ENCODE results near the gene SDK2. TPM values are rescaled to one million over a fixed set of nuclear protein-coding genes. Genes with fewer than 3 reads are reported as not detected.

Gene SDK2
- polyA plus RNA-seq, 2 of the 4 experiments (the other 2 are of a cell fraction) = 0.36 to 0.57 TPM

DNA sequence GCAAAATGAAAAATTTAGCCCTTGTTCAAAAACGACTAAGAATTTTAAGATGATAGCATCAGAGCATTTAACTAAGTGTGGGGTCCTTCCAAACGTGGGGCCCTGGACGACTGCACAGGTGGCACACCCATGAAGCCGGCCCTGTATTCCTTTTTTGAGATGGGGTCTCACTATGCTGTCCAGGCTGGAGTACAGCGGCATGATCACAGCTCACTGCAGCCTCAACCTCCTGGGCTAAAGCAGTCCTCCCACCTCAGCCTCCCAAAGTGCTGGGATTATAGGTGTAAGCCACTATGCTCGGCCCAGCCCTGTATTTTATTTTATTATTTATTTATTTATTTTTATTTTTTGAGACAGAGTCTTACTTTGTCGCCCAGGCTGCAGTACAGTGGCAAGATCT is 241.8 kb downstream of the SDK2 start:
- Histone ChIP-seq H3K27ac (no peak overlapping the region), H3K4me1 (no peaks in the 10 kb centered on the region), H3K4me2 (no peak overlapping the region), H3K4me3 (no peak overlapping the region), H3K9me3 (no peaks in the 10 kb centered on the region)
- DNase-seq (ENCODE audit: low read depth in 1 of 2, low spot score in 1 of 2) (no peak), ATAC-seq (no peak), FAIRE-seq (no peak)
- TF ChIP-seq ZFP36 (IDR thresholded peaks at IDR 0.05; ENCODE audit: borderline replicate concordance, partially characterized antibody) (no peak), MYC (IDR thresholded peaks at IDR 0.05; ENCODE audit: borderline replicate concordance, low read length) (no peak)
- CTCF ChIA-PET = interaction anchor here (1.3 to 1.6 kb wide), 2 partner anchors 147 to 148 kb away, joined by 4 to 5 read pairs; no protein-coding TSS in a partner anchor
- POLR2A ChIA-PET = no interaction called here
- 50% methylated on average over 7 of the region's 7 CpGs for WGBS (ENCODE audit: missing lambda C conversion rate)

DNA sequence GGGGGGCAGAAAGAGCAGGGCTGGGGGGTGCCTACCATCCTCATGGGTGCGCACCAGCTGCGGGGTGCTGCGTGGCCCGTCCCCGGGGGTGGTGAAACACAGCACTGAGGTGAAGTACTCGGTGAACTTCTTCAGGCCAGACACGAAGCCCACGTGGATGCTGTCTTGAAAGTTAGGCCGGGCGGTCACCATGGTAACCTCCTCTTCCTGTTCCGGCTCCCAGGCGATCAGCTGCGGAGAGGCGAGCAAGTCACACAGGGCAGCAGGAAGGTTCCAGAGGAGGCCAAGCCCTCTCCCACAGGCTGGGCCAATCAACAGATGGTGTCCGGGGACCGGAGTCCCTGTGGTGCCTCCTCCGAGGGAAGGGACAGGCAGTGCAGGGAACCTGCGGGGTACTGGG is 242.3 kb downstream of the SDK2 start:
- Histone ChIP-seq H3K4me3 (no peak overlapping the region), H3K4me1 (no peaks in the 10 kb centered on the region), H3K9me3 (no peaks in the 10 kb centered on the region), H3K4me2 (no peak overlapping the region), H3K27ac (no peak overlapping the region)
- FAIRE-seq (no peak), ATAC-seq (no peak), DNase-seq (ENCODE audit: low read depth in 1 of 2, low spot score in 1 of 2) (no peak)
- CTCF ChIA-PET = interaction anchor here (1.3 kb wide), 2 partner anchors 148 to 798 kb away, joined by 3 to 4 read pairs; no protein-coding TSS in a partner anchor
- no peak for TF ChIP-seq CHD4 (IDR thresholded peaks at IDR 0.05; ENCODE audit: borderline replicate concordance)
- TF ChIP-seq SREBF2 (IDR thresholded peaks at IDR 0.05) = no peak
- no peak for TF ChIP-seq POLR2AphosphoS2 (conservative IDR thresholded peaks at IDR 0.05; ENCODE audit: low read length)
- no peak for TF ChIP-seq NPAS2 (CRISPR knock-in tag; IDR thresholded peaks at IDR 0.05; ENCODE audit: borderline replicate concordance)
- TF ChIP-seq, protein P1, sequence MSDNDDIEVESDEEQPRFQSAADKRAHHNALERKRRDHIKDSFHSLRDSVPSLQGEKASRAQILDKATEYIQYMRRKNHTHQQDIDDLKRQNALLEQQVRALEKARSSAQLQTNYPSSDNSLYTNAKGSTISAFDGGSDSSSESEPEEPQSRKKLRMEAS (IDR thresholded peaks at IDR 0.05) = no peak
- no peak for TF ChIP-seq KDM5A (IDR thresholded peaks at IDR 0.05)
- TF ChIP-seq TFCP2L1 (CRISPR knock-in tag; IDR thresholded peaks at IDR 0.05) = no peak
- TF ChIP-seq ZNF302 (CRISPR knock-in tag; IDR thresholded peaks at IDR 0.05) = no peak
- TF ChIP-seq FOSL2 (IDR thresholded peaks at IDR 0.05) = no peak
- no peak for TF ChIP-seq FOSL2 (CRISPR knock-in tag; IDR thresholded peaks at IDR 0.05)
- no peak for TF ChIP-seq ESRRA (IDR thresholded peaks at IDR 0.05; ENCODE audit: borderline replicate concordance, low read length)
- TF ChIP-seq ZSCAN20 (CRISPR knock-in tag; IDR thresholded peaks at IDR 0.05) = no peak
- no peak for TF ChIP-seq HDAC2 (IDR thresholded peaks at IDR 0.05)
- TF ChIP-seq, protein P2, sequence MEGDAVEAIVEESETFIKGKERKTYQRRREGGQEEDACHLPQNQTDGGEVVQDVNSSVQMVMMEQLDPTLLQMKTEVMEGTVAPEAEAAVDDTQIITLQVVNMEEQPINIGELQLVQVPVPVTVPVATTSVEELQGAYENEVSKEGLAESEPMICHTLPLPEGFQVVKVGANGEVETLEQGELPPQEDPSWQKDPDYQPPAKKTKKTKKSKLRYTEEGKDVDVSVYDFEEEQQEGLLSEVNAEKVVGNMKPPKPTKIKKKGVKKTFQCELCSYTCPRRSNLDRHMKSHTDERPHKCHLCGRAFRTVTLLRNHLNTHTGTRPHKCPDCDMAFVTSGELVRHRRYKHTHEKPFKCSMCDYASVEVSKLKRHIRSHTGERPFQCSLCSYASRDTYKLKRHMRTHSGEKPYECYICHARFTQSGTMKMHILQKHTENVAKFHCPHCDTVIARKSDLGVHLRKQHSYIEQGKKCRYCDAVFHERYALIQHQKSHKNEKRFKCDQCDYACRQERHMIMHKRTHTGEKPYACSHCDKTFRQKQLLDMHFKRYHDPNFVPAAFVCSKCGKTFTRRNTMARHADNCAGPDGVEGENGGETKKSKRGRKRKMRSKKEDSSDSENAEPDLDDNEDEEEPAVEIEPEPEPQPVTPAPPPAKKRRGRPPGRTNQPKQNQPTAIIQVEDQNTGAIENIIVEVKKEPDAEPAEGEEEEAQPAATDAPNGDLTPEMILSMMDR (IDR thresholded peaks at IDR 0.05) = no peak
- no peak for TF ChIP-seq CEBPB (IDR thresholded peaks at IDR 0.05)
- no peak for TF ChIP-seq RNF2 (IDR thresholded peaks at IDR 0.05; ENCODE audit: borderline replicate concordance, low read depth)
- WGBS (ENCODE audit: missing lambda C conversion rate) = 82% methylated on average over 12 of the region's 18 CpGs
- POLR2A ChIA-PET = no interaction called here

DNA sequence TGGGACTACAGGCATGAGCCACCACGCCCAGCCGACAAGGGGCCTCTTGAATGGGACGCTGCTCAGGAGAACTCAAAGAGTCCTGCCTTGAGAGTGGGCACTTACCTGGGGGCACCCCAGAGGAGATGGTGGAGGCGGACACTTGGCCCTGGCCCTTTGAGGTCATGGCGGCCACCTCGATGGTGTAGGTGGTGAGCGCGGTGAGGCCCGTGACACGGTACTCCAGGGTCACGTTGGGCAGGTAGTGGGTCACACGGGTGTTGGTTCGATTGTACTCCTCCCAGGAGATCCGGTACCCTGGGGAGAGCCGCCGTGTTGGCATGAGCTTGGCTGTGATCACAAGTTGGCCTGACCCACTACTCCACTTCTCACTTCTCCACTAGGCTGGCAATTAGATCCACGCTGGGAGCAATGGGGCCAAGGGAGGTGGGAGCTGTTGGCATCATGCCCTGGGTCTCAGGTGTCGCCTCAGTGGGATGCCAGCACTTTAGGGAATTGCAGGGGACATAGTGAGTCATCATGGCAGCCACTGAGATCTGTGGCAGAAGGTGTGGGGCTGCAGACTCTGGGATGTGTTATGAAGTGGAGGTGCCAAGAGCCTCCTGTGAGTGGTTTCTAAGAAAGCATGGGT is 243.2 kb downstream of the SDK2 start:
- H3K4me3 ChIP-seq = no peak overlapping the region
- DNase-seq (ENCODE audit: low read depth in 1 of 2, low spot score in 1 of 2) (no peak), FAIRE-seq (no peak), ATAC-seq (no peak)
- POLR2A ChIA-PET = no interaction called here
- CTCF ChIA-PET = interaction anchor here (0.8 to 1.3 kb wide), 3 partner anchors 90 to 799 kb away, joined by 3 to 4 read pairs (median 3); no protein-coding TSS in a partner anchor
- H3K4me2 ChIP-seq = no peak overlapping the region
- 76% methylated on average over 18 of the region's 18 CpGs for WGBS (ENCODE audit: missing lambda C conversion rate)
- no peaks in the 10 kb centered on the region for H3K4me1 ChIP-seq
- H3K27ac ChIP-seq = no peak overlapping the region
- no peak for TF ChIP-seq CEBPB (IDR thresholded peaks at IDR 0.05)
- TF ChIP-seq FOSL2 (IDR thresholded peaks at IDR 0.05) = no peak
- 0 out of 2 replicates have a peak, but pooled peaks have one; percentile 18 for TF ChIP-seq FOSL2 (CRISPR knock-in tag; IDR thresholded peaks at IDR 0.05)
- H3K9me3 ChIP-seq = no peaks in the 10 kb centered on the region

DNA sequence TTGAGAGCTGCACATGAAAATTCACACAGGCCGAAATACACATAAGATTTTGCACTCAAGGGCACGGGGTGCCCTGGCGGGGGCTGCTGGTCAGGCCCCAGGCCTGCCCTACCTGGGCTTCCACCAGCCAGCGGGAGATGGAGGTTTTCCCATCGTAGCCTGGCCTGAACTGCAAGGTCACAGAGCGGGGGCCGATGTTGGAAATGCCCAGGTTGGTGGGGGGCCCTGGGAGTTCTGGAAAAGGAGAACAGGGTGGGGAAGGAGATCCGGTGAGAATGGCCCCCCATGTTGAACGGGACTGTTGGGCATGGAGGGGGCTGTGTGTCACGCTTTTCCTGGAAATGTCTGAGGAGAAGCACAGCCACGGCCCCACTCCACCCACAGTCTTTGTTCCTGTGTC is 245.2 kb downstream of the SDK2 start:
- ChIA-PET CTCF (no interaction called here), POLR2A (no interaction called here)
- no peak for FAIRE-seq
- H3K9me3 ChIP-seq = no peaks in the 10 kb centered on the region
- H3K4me1 ChIP-seq = no peaks in the 10 kb centered on the region
- H3K4me2 ChIP-seq = no peak overlapping the region
- ATAC-seq = no peak
- H3K27ac ChIP-seq = no peak overlapping the region
- H3K4me3 ChIP-seq = no peak overlapping the region
- no peak for DNase-seq (ENCODE audit: low read depth in 1 of 2, low spot score in 1 of 2)
- 73% methylated on average over 11 of the region's 11 CpGs for WGBS (ENCODE audit: missing lambda C conversion rate)
- TF ChIP-seq HDAC2 (IDR thresholded peaks at IDR 0.05) (no peak), JUN (IDR thresholded peaks at IDR 0.05) (no peak), CHD2 (IDR thresholded peaks at IDR 0.05; ENCODE audit: low read length, partially characterized antibody) (no peak), RARB (CRISPR knock-in tag; IDR thresholded peaks at IDR 0.05) (no peak), FOSL2 (IDR thresholded peaks at IDR 0.05) (no peak), FOSL2 (CRISPR knock-in tag; IDR thresholded peaks at IDR 0.05) (no peak), FOXS1 (CRISPR knock-in tag; IDR thresholded peaks at IDR 0.05) (no peak), EHMT2 (IDR thresholded peaks at IDR 0.05; ENCODE audit: low read depth) (no peak), FOSB (CRISPR knock-in tag; IDR thresholded peaks at IDR 0.05) (no peak), MYC (IDR thresholded peaks at IDR 0.05; ENCODE audit: borderline replicate concordance, low read length) (no peak), GATA3 (IDR thresholded peaks at IDR 0.05; ENCODE audit: borderline replicate concordance) (no peak), NPAS2 (CRISPR knock-in tag; IDR thresholded peaks at IDR 0.05; ENCODE audit: borderline replicate concordance) (no peak), CEBPB (IDR thresholded peaks at IDR 0.05) (no peak)
- TF ChIP-seq, protein P3, sequence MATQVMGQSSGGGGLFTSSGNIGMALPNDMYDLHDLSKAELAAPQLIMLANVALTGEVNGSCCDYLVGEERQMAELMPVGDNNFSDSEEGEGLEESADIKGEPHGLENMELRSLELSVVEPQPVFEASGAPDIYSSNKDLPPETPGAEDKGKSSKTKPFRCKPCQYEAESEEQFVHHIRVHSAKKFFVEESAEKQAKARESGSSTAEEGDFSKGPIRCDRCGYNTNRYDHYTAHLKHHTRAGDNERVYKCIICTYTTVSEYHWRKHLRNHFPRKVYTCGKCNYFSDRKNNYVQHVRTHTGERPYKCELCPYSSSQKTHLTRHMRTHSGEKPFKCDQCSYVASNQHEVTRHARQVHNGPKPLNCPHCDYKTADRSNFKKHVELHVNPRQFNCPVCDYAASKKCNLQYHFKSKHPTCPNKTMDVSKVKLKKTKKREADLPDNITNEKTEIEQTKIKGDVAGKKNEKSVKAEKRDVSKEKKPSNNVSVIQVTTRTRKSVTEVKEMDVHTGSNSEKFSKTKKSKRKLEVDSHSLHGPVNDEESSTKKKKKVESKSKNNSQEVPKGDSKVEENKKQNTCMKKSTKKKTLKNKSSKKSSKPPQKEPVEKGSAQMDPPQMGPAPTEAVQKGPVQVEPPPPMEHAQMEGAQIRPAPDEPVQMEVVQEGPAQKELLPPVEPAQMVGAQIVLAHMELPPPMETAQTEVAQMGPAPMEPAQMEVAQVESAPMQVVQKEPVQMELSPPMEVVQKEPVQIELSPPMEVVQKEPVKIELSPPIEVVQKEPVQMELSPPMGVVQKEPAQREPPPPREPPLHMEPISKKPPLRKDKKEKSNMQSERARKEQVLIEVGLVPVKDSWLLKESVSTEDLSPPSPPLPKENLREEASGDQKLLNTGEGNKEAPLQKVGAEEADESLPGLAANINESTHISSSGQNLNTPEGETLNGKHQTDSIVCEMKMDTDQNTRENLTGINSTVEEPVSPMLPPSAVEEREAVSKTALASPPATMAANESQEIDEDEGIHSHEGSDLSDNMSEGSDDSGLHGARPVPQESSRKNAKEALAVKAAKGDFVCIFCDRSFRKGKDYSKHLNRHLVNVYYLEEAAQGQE (IDR thresholded peaks at IDR 0.05) = no peak

All from A549 (cell line).